IMR-90 (cell line): ENCODE results near the gene AMZ2. TPM values are rescaled to one million over a fixed set of nuclear protein-coding genes. Genes with fewer than 3 reads are reported as not detected.

Experiments
- ATAC-seq: fragments of 200-7000 bp; cut with Tn5 transposase; 2 replicates; pipeline ENCODE4 v1.9.1; 2020; ENCODE audit warnings: low read depth, mild to moderate bottlenecking, moderate library complexity
- BruUV-seq: library from RNA; stranded (reverse); fragments of 400-500 nt; replicated peaks from 2 replicates; lab custom pipeline; 2021; lab: Mats Ljungman, UMichigan
- CTCF ChIA-PET: fragments of 300-600 bp; formaldehyde crosslinking; extraction: SDS; loops from one replicate; lab custom pipeline; 2021; ENCODE audit warnings: antibody characterized with exemption; lab: Yijun Ruan, JAX
- POLR2A ChIA-PET: fragments of 300-600 bp; sonication (Branson Sonifier 250); formaldehyde crosslinking; loops from one replicate; lab custom pipeline; 2022; ENCODE audit warnings: antibody characterized with exemption; ENCODE audit not compliant: unreplicated experiment; lab: Charles Lee
- DNase-seq: peaks from one replicate; pipeline ENCODE4 v3.0.0; 2013
- H2AFZ ChIP-seq: replicated peaks from 2 replicates; pipeline ENCODE3; 2013; ENCODE audit warnings: low read length, mild to moderate bottlenecking; ENCODE audit not compliant: poor library complexity
- H2AK5ac ChIP-seq: 2 replicates; pipeline ENCODE4 v1.6.1; 2013; ENCODE audit warnings: low read depth, low read length, inconsistent platforms
- H2AK9ac ChIP-seq: replicated peaks from 2 replicates; pipeline ENCODE3; 2013; ENCODE audit warnings: mild to moderate bottlenecking, low read depth, low read length, moderate library complexity; ENCODE audit not compliant: poor library complexity
- H2BK120ac ChIP-seq: 2 replicates; pipeline ENCODE4 v1.6.1; 2013; ENCODE audit warnings: low read depth, low read length, inconsistent platforms
- H2BK15ac ChIP-seq: 3 replicates; pipeline ENCODE4 v1.6.1; 2013; ENCODE audit warnings: low read depth, low read length, inconsistent platforms
- H2BK20ac ChIP-seq: 2 replicates; pipeline ENCODE4 v1.6.1; 2013; ENCODE audit warnings: low read depth, mild to moderate bottlenecking, inconsistent platforms, low read length, moderate library complexity
- H2BK5ac ChIP-seq: 2 replicates; pipeline ENCODE4 v1.6.1; 2013; ENCODE audit warnings: mild to moderate bottlenecking, low read depth, low read length, inconsistent platforms; ENCODE audit not compliant: poor library complexity, severe bottlenecking
- H3K14ac ChIP-seq: replicated peaks from 2 replicates; pipeline ENCODE4 v1.6.1; 2013; ENCODE audit warnings: low read depth, low read length, inconsistent platforms
- H3K18ac ChIP-seq: 2 replicates; pipeline ENCODE4 v1.6.1; 2013; ENCODE audit warnings: low read depth, low read length, control low read depth
- H3K23ac ChIP-seq: 2 replicates; pipeline ENCODE4 v1.6.1; 2013; ENCODE audit warnings: low read depth, low read length, inconsistent platforms
- H3K27ac ChIP-seq: 2 replicates; pipeline ENCODE4 v1.5.1; 2013; ENCODE audit warnings: mild to moderate bottlenecking, control low read depth, low read length; ENCODE audit not compliant: insufficient read depth
- H3K27me3 ChIP-seq: 2 replicates; pipeline ENCODE4 v1.6.1; 2013; ENCODE audit warnings: low read length; ENCODE audit not compliant: control insufficient read depth, insufficient read depth
- H3K36me3 ChIP-seq: 2 replicates; pipeline ENCODE4 v1.6.1; 2013; ENCODE audit warnings: low read length, mixed read lengths; ENCODE audit not compliant: control insufficient read depth, insufficient read depth
- H3K4ac ChIP-seq: 2 replicates; pipeline ENCODE4 v1.6.1; 2013; ENCODE audit warnings: low read depth, low read length, inconsistent platforms
- H3K4me1 ChIP-seq: 2 replicates; pipeline ENCODE4 v1.6.1; 2013; ENCODE audit warnings: low read length, mixed read lengths; ENCODE audit not compliant: control insufficient read depth, insufficient read depth
- H3K4me2 ChIP-seq: 2 replicates; pipeline ENCODE4 v1.6.1; 2013; ENCODE audit warnings: low read depth, mild to moderate bottlenecking, control low read depth, low read length, moderate library complexity
- H3K4me3 ChIP-seq: 2 replicates; pipeline ENCODE4 v1.5.1; 2013; ENCODE audit warnings: low read depth, mild to moderate bottlenecking, control low read depth, low read length, moderate library complexity; ENCODE audit not compliant: insufficient read depth
- H3K56ac ChIP-seq: 2 replicates; pipeline ENCODE4 v1.6.1; 2013; ENCODE audit warnings: low read length, inconsistent platforms; ENCODE audit not compliant: insufficient read depth; ENCODE audit errors: extremely low read depth
- H3K79me1 ChIP-seq, 2 experiments: 2 replicates each; pipeline ENCODE4 v1.6.1; 2013; ENCODE audit warnings: low read length in 2 of 2, inconsistent platforms in 1 of 2, low read depth in 1 of 2
- H3K9ac ChIP-seq: 2 replicates; pipeline ENCODE4 v1.6.1; 2013; ENCODE audit warnings: low read depth, low read length, control low read depth
- H3K9me1 ChIP-seq: 2 replicates; pipeline ENCODE4 v1.6.1; 2013; ENCODE audit warnings: low read length, inconsistent platforms; ENCODE audit not compliant: insufficient read depth
- H3K9me3 ChIP-seq: 2 replicates; pipeline ENCODE4 v1.6.1; 2013; ENCODE audit warnings: low read length; ENCODE audit not compliant: control insufficient read depth, insufficient read depth
- H4K20me1 ChIP-seq: 2 replicates; pipeline ENCODE4 v1.6.1; 2013; ENCODE audit warnings: low read length, inconsistent platforms; ENCODE audit not compliant: insufficient read depth
- H4K5ac ChIP-seq: 2 replicates; pipeline ENCODE4 v1.6.1; 2013; ENCODE audit warnings: mild to moderate bottlenecking, low read depth, low read length, control low read depth
- H4K8ac ChIP-seq, 2 experiments: 2 replicates each; pipeline ENCODE4 v1.6.1; 2013; ENCODE audit warnings: low read depth in 2 of 2, low read length in 2 of 2, control low read depth in 1 of 2, inconsistent platforms in 1 of 2
- H4K91ac ChIP-seq: 2 replicates; pipeline ENCODE4 v1.6.1; 2013; ENCODE audit warnings: low read depth, low read length, inconsistent platforms; ENCODE audit not compliant: insufficient read depth
- CEBPB ChIP-seq: IDR thresholded peaks from 2 replicates; pipeline ENCODE4 v1.6.1; 2012; ENCODE audit warnings: low read depth, low read length, improper control_type of control experiment
- CHD1 ChIP-seq: IDR thresholded peaks from 2 replicates; pipeline ENCODE4 v1.6.1; 2012; ENCODE audit warnings: low read depth, low read length, improper control_type of control experiment
- FOS ChIP-seq: fragments of 150-350 bp; IDR thresholded peaks from 2 replicates; pipeline ENCODE4 v1.6.1; 2016; ENCODE audit warnings: low read depth, low read length
- MAFK ChIP-seq: IDR thresholded peaks from 2 replicates; pipeline ENCODE4 v1.6.1; 2012; ENCODE audit warnings: low read depth, low read length, improper control_type of control experiment
- MAZ ChIP-seq: IDR thresholded peaks from 2 replicates; pipeline ENCODE4 v1.6.1; 2012; ENCODE audit warnings: low read depth, mild to moderate bottlenecking, low read length, improper control_type of control experiment, moderate library complexity, borderline replicate concordance
- POLR2A ChIP-seq: IDR thresholded peaks from 2 replicates; pipeline ENCODE4 v1.6.1; 2012; ENCODE audit warnings: mild to moderate bottlenecking, low read depth, low read length
- RAD21 ChIP-seq: IDR thresholded peaks from 2 replicates; pipeline ENCODE4 v1.6.1; 2012; ENCODE audit warnings: low read length, improper control_type of control experiment
- RCOR1 ChIP-seq: IDR thresholded peaks from 2 replicates; pipeline ENCODE4 v1.6.1; 2012; ENCODE audit warnings: mild to moderate bottlenecking, low read length, improper control_type of control experiment; ENCODE audit not compliant: insufficient replicate concordance
- RFX5 ChIP-seq: IDR thresholded peaks from 2 replicates; pipeline ENCODE4 v1.8.0; 2012; ENCODE audit warnings: low read depth, mild to moderate bottlenecking, low read length, moderate library complexity
- WGBS, 2 experiments: methylation state at CpG; one replicate each; pipeline versions ENCODE4 v1.1.5 to v1.1.7; 2013; ENCODE audit warnings: missing lambda C conversion rate in 2 of 2; ENCODE audit not compliant: insufficient read length in 1 of 2; ENCODE audit errors: extremely low coverage in 2 of 2; 5-methylcytosine and 5-hydroxymethylcytosine counted together
- dilution Hi-C: fragments of 300-500 bp; cut with HindIII; formaldehyde crosslinking; loops from one replicate; pipeline ENCODE4 v1.14.3; 2018; ENCODE audit warnings: low sequenced_read_pairs; ENCODE audit not compliant: unreplicated experiment
- in situ Hi-C: fragments of 300-500 bp; cut with MboI; formaldehyde crosslinking; loops from 3 replicates; pipeline ENCODE4 v1.14.3; 2019; ENCODE audit warnings: low sequenced_read_pairs, inconsistent platforms, mixed read lengths
- intact Hi-C: fragments of 100-400 bp; cut with micrococcal nuclease; formaldehyde crosslinking; loops from 2 replicates; pipeline ENCODE4 v1.10.0; 2022
- polyA plus RNA-seq, 3 experiments: library from polyadenylated mRNA; depleted of rRNA; stranded (reverse); fragments of >200 nt; gene quantifications; 2 replicates each; pipeline ENCODE4 v1.2.3, GENCODE V29; 2012; ENCODE audit warnings: low replicate concordance in 1 of 3
- total RNA-seq: library from RNA; depleted of rRNA; stranded (reverse); fragments of >200 nt; gene quantifications from 2 replicates; pipeline ENCODE4 v1.2.3, GENCODE V29; 2012
- TF ChIP-seq, protein P1 (sequence below): conservative IDR thresholded peaks from 2 replicates; pipeline ENCODE4 v1.5.1; 2012; ENCODE audit warnings: mild to moderate bottlenecking, low read depth, low read length, improper control_type of control experiment
- TF ChIP-seq, protein P2 (sequence below): fragments of 150-350 bp; IDR thresholded peaks from 2 replicates; pipeline ENCODE4 v1.6.1; 2017; ENCODE audit warnings: mild to moderate bottlenecking, antibody characterized with exemption, low read length, low read depth

AMZ2 gene
- total and polyA plus RNA-seq, 2 of the 4 experiments (the other 2 are of a cell fraction), result 65.4 to 90.2 TPM

DNA sequence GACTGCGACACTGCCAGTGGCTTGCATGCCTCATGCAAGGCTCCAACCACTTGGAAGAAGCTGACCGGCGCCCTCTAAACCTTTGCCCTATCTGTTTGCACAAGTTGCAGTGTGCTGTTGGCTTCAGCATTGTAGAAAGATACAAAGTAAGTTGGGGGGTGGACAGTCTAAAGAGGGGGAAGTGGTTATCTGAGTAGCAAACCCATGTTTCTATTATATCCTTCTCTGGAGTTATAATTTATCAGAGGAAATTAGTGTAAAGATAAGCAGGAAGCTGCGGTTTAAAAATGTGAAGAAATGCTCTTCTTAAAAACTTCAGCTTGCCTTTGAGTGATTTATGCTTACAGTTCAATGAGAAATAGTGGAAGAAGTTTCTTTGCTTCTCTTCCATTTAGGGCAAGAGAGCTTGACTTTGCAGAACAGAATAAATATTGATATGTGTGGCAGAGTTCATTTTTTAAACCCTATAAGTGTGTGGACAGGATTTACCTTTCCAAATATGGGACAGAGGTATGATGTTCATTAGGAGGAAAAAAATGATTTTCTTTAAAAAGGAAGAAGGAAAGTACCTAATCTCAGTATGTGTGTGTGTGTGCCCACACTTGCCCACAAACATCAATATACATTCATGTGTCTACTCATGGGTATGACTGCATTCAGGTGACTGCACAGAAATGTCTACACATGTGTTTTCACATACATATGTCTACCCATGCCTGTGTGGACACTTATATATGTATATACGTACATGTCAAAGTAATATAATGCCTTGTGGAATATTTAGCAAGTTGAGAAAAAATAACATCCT, 8.1 kb downstream of the AMZ2 start:
- Histone ChIP-seq H3K4me3 (no peak overlapping the region), H3K56ac (no peak overlapping the region), H3K4ac (no peak overlapping the region), H3K23ac (no peak overlapping the region), H3K9ac (no peak overlapping the region), H2AK5ac (no peak overlapping the region), H3K9me3 (no peaks in the 10 kb centered on the region), H3K9me1 (peaks cover 2% of the 10 kb centered on the region; the same call in 1 of the 2 replicates), H2BK5ac (no peak overlapping the region), H3K36me3 (peaks cover 8% of the 10 kb centered on the region), H3K14ac (no peak overlapping the region), H2BK20ac (no peak overlapping the region), H4K5ac (no peak overlapping the region), H3K27me3 (no peaks in the 10 kb centered on the region), H3K27ac (no peak overlapping the region), H2BK120ac (no peak overlapping the region), H4K91ac (no peak overlapping the region), H3K4me1 (no peaks in the 10 kb centered on the region), H3K79me1 (no peaks in the 10 kb centered on the region), H4K8ac (no peak overlapping the region), H3K4me2 (no peak overlapping the region), H2AFZ (no peak overlapping the region), H2AK9ac (no peak overlapping the region), H4K20me1 (no peaks in the 10 kb centered on the region), H3K18ac (no peak overlapping the region), H2BK15ac (no peak overlapping the region)
- POLR2A ChIA-PET, result no interaction called here
- no TSS peak for BruUV-seq
- ATAC-seq, result no peak
- intact Hi-C loops, result no loop called here
- CTCF ChIA-PET, result interaction anchor here (0.6 kb wide), 1 partner anchor 24 kb away, joined by 7 read pairs; no protein-coding TSS in a partner anchor
- in situ Hi-C loops, result loop anchor here (25.0 kb wide), 1 partner anchor 506 kb away; no protein-coding TSS in a partner anchor
- no CpG with 5 or more reads among the region's 5 CpGs for WGBS, 2 experiments
- DNase-seq, result no peak
- dilution Hi-C loops, result no loop called here
- TF ChIP-seq MAZ, result no peak
- TF ChIP-seq CEBPB, result no peak
- TF ChIP-seq MAFK, result no peak
- no peak for TF ChIP-seq RCOR1
- no peak for TF ChIP-seq CHD1
- TF ChIP-seq RAD21, result no peak
- TF ChIP-seq POLR2A, result no peak
- no peak for TF ChIP-seq FOS
- TF ChIP-seq RFX5, result no peak
- TF ChIP-seq, protein P1, sequence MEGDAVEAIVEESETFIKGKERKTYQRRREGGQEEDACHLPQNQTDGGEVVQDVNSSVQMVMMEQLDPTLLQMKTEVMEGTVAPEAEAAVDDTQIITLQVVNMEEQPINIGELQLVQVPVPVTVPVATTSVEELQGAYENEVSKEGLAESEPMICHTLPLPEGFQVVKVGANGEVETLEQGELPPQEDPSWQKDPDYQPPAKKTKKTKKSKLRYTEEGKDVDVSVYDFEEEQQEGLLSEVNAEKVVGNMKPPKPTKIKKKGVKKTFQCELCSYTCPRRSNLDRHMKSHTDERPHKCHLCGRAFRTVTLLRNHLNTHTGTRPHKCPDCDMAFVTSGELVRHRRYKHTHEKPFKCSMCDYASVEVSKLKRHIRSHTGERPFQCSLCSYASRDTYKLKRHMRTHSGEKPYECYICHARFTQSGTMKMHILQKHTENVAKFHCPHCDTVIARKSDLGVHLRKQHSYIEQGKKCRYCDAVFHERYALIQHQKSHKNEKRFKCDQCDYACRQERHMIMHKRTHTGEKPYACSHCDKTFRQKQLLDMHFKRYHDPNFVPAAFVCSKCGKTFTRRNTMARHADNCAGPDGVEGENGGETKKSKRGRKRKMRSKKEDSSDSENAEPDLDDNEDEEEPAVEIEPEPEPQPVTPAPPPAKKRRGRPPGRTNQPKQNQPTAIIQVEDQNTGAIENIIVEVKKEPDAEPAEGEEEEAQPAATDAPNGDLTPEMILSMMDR, result no peak
- TF ChIP-seq, protein P2, sequence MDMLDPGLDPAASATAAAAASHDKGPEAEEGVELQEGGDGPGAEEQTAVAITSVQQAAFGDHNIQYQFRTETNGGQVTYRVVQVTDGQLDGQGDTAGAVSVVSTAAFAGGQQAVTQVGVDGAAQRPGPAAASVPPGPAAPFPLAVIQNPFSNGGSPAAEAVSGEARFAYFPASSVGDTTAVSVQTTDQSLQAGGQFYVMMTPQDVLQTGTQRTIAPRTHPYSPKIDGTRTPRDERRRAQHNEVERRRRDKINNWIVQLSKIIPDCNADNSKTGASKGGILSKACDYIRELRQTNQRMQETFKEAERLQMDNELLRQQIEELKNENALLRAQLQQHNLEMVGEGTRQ, result no peak
